Mesenchymal stem cell (in vitro differentiated cells and primary cell): ENCODE measurements around the gene ZBTB7C.

Source experiments
- DNase-seq: peaks from one replicate; pipeline ENCODE4 v3.0.0-alpha.2; 2013
- H2AFZ ChIP-seq: one replicate; pipeline ENCODE4 v1.6.1; 2013; ENCODE audit warnings: low read depth, mild to moderate bottlenecking, control low read depth, inconsistent platforms, low read length, moderate library complexity
- H2AK5ac ChIP-seq: 2 replicates; pipeline ENCODE4 v1.6.1; 2013; ENCODE audit warnings: low read length, moderate library complexity, mild to moderate bottlenecking, inconsistent platforms; ENCODE audit not compliant: severe bottlenecking
- H2BK120ac ChIP-seq: one replicate; pipeline ENCODE4 v1.6.1; 2013; ENCODE audit warnings: low read depth, mild to moderate bottlenecking, inconsistent platforms, low read length, moderate library complexity
- H2BK12ac ChIP-seq, 2 experiments: one replicate each; pipeline ENCODE4 v1.6.1; 2013; ENCODE audit warnings: inconsistent platforms in 2 of 2, low read length in 2 of 2, mild to moderate bottlenecking in 2 of 2, moderate library complexity in 2 of 2, control low read depth in 1 of 2
- H2BK15ac ChIP-seq: one replicate; pipeline ENCODE4 v1.6.1; 2013; ENCODE audit warnings: mild to moderate bottlenecking, low read depth, inconsistent platforms; ENCODE audit not compliant: poor library complexity, severe bottlenecking
- H2BK5ac ChIP-seq: 2 replicates; pipeline ENCODE4 v1.6.1; 2013; ENCODE audit warnings: low read depth, mild to moderate bottlenecking, low read length, control low read depth, inconsistent platforms; ENCODE audit not compliant: poor library complexity, severe bottlenecking
- H3K14ac ChIP-seq, 2 experiments: one replicate each; pipeline ENCODE4 v1.6.1; 2013; ENCODE audit warnings: inconsistent platforms in 2 of 2, low read length in 2 of 2, control low read depth in 1 of 2, mild to moderate bottlenecking in 1 of 2, moderate library complexity in 1 of 2
- H3K18ac ChIP-seq, 2 experiments: one replicate each; pipeline ENCODE4 v1.6.1; 2013; ENCODE audit warnings: inconsistent platforms in 2 of 2, low read length in 2 of 2, control low read depth in 1 of 2, low read depth in 1 of 2, mild to moderate bottlenecking in 1 of 2
- H3K23ac ChIP-seq, 2 experiments: one replicate each; pipeline ENCODE4 v1.6.1; 2013; ENCODE audit warnings: inconsistent platforms in 2 of 2, low read length in 2 of 2, mild to moderate bottlenecking in 2 of 2, moderate library complexity in 2 of 2, control low read depth in 1 of 2
- H3K27ac ChIP-seq: 2 replicates; pipeline ENCODE4 v1.5.1; 2013; ENCODE audit warnings: mild to moderate bottlenecking, moderate library complexity, low read length, control low read depth, inconsistent platforms; ENCODE audit not compliant: poor library complexity, severe bottlenecking
- H3K27me3 ChIP-seq, 2 experiments: 2 replicates each; pipeline versions ENCODE4 v1.6.1 to v1.7.0; 2013; ENCODE audit warnings: low read length in 2 of 2, mild to moderate bottlenecking in 2 of 2, moderate library complexity in 2 of 2, control low read depth in 1 of 2, inconsistent platforms in 1 of 2; ENCODE audit not compliant: control insufficient read depth in 1 of 2, insufficient read depth in 1 of 2
- H3K36me3 ChIP-seq, 2 experiments: 2 replicates each; pipeline versions ENCODE4 v1.6.1 to v1.7.0; 2013; ENCODE audit warnings: low read length in 2 of 2, control low read depth in 1 of 2, inconsistent platforms in 1 of 2, low read depth in 1 of 2, mild to moderate bottlenecking in 1 of 2; ENCODE audit not compliant: insufficient read depth in 2 of 2, control insufficient read depth in 1 of 2
- H3K4ac ChIP-seq, 2 experiments: one replicate each; pipeline ENCODE4 v1.6.1; 2013; ENCODE audit warnings: inconsistent platforms in 2 of 2, low read length in 2 of 2, mild to moderate bottlenecking in 2 of 2, moderate library complexity in 2 of 2, control low read depth in 1 of 2, low read depth in 1 of 2
- H3K4me1 ChIP-seq: 2 replicates; pipeline ENCODE4 v1.6.1; 2013; ENCODE audit warnings: low read depth, low read length, control low read depth; ENCODE audit not compliant: control insufficient read depth, insufficient read depth
- H3K4me2 ChIP-seq: 2 replicates; pipeline ENCODE4 v1.6.1; 2013; ENCODE audit warnings: low read length, mild to moderate bottlenecking, inconsistent platforms; ENCODE audit not compliant: poor library complexity, severe bottlenecking
- H3K4me3 ChIP-seq, 2 experiments: 2 replicates each; pipeline versions ENCODE4 v1.5.1 to v1.7.0; 2013; ENCODE audit warnings: low read length in 2 of 2, mild to moderate bottlenecking in 2 of 2, control low read depth in 1 of 2, low read depth in 1 of 2; ENCODE audit not compliant: insufficient read depth in 1 of 2
- H3K79me1 ChIP-seq: replicated peaks from 2 replicates; pipeline ENCODE4 v1.6.1; 2013; ENCODE audit warnings: mild to moderate bottlenecking, control low read depth, low read length, inconsistent platforms; ENCODE audit not compliant: poor library complexity, severe bottlenecking
- H3K9ac ChIP-seq: 2 replicates; pipeline ENCODE4 v1.7.0; 2013; ENCODE audit warnings: mild to moderate bottlenecking, low read length, moderate library complexity
- H3K9me3 ChIP-seq: 2 replicates; pipeline ENCODE4 v1.7.0; 2013; ENCODE audit warnings: mild to moderate bottlenecking, low read length; ENCODE audit not compliant: control insufficient read depth
- H4K8ac ChIP-seq: one replicate; pipeline ENCODE4 v1.6.1; 2013; ENCODE audit warnings: inconsistent platforms, mild to moderate bottlenecking, low read length, moderate library complexity
- H4K91ac ChIP-seq: one replicate; pipeline ENCODE4 v1.6.1; 2013; ENCODE audit warnings: mild to moderate bottlenecking, low read length, inconsistent platforms
- WGBS: methylation state at CpG from one replicate; pipeline ENCODE4 v1.1.7; 2013; ENCODE audit warnings: mixed read lengths; 5-methylcytosine and 5-hydroxymethylcytosine counted together

The ZBTB7C gene

DNA sequence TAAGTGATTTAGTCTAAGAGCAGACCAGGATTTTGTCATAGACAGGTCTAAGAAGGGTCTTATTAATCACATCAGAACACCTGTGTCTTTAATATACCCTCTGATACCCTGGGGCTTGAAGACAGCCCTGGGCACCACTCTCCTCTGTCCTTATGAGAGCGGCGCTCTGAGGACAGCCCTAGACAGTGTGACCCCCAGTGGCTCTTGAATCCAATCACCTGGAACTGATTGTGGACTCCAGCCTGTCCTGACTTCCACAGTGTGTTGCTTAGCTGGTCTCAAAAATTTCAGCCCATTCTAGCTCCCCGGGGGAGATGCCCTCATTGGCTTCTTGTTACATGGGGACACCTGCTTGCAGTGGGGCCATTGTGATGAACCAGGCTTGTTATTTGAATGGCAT lies 282.9 kb downstream of the ZBTB7C start:
- Histone ChIP-seq H3K4me2 (no peak overlapping the region), H3K27me3 (peaks cover 40 to 69% of the 10 kb centered on the region in 2 experiments), H2BK15ac (no peak overlapping the region), H4K91ac (no peak overlapping the region), H3K4me3 (no peak overlapping the region), H2BK5ac (no peak overlapping the region), H4K8ac (no peak overlapping the region), H3K9me3 (no peaks in the 10 kb centered on the region), H3K23ac (no peak overlapping the region), H3K14ac (no peak overlapping the region), H3K4me1 (peaks cover 2% of the 10 kb centered on the region), H3K18ac (no peak overlapping the region), H2AFZ (no peak overlapping the region), H2BK12ac (no peak overlapping the region), H3K9ac (no peak overlapping the region), H3K36me3 (no peaks in the 10 kb centered on the region), H2BK120ac (no peak overlapping the region), H3K79me1 (no peaks in the 10 kb centered on the region), H2AK5ac (no peak overlapping the region), H3K4ac (no peak overlapping the region), H3K27ac (no peak overlapping the region)
- 88% methylated on average over 3 of the region's 3 CpGs for WGBS
- no peak for DNase-seq

DNA sequence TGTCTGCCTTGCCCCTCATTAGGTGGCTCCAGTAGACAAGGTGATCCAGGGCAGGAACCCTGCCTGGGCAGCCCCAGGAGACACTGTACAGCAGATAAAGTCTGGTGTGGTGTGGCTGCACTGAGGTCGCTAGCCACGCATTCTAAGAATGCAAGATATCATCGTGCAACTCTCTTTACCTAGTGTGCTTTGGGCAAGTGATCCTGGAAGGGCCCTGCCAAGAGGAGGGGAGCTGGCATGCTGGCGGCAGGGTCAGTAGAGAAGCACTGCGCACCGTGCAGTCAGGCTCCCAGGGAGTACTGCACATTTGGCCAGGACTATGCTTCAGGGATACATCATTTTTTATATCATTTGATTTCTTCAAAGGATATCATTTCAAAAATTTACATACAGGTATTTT lies 283.5 kb downstream of the ZBTB7C start:
- H2AK5ac ChIP-seq: no peak overlapping the region
- peaks cover 40 to 69% of the 10 kb centered on the region in 2 experiments for H3K27me3 ChIP-seq
- no peak overlapping the region for H2BK5ac ChIP-seq
- H3K4me1 ChIP-seq: peaks cover 2% of the 10 kb centered on the region
- no peak overlapping the region for H3K9ac ChIP-seq
- no peak overlapping the region for H4K8ac ChIP-seq
- H3K18ac ChIP-seq: no peak overlapping the region
- H3K27ac ChIP-seq: no peak overlapping the region
- H2BK12ac ChIP-seq: no peak overlapping the region
- H4K91ac ChIP-seq: no peak overlapping the region
- no peak overlapping the region for H2AFZ ChIP-seq
- no peak overlapping the region for H2BK15ac ChIP-seq
- DNase-seq: no peak
- no peak overlapping the region for H3K4ac ChIP-seq
- no peaks in the 10 kb centered on the region for H3K9me3 ChIP-seq
- H3K14ac ChIP-seq: no peak overlapping the region
- H3K36me3 ChIP-seq: no peaks in the 10 kb centered on the region
- H3K79me1 ChIP-seq: no peaks in the 10 kb centered on the region
- WGBS: 79% methylated on average over 6 of the region's 6 CpGs
- no peak overlapping the region for H3K4me2 ChIP-seq
- no peak overlapping the region for H3K4me3 ChIP-seq
- no peak overlapping the region for H2BK120ac ChIP-seq
- H3K23ac ChIP-seq: no peak overlapping the region

DNA sequence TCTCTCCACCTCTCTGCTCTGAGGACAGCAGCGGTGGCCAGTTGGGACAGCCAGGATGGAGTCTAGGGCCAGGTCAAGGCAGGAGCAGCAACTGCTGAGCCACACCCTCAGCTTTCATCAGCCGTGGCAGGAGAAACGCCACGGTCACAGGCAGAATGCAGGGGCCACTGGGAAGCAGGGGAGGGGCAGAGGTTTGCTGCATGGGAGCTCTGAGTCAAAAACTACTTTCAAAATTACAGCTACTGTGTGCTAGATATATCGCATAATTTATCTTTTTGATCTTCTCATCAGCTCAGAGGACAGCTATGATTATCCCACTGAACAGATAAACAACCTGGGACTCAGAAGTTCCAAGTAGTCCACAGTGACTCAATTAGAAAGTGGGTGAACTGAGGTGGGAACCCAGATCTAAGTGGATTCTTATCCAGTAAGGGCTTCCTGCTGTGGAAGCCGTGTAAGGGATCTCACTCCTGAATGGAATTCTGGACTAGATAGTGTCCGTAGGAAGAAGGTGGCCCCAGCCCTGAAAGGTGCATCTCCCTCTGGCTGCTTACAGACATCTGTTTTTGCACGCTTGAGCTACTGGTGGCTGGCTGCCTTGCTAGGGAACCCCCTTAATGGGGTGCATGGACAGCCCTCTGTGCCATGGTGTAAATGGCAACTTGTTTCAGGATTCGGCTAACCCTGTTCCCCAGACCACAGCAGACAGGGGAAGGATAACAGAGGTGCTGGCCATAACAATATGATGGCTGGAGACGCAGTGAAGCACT lies 284.1 kb downstream of the ZBTB7C start:
- H2BK15ac ChIP-seq: no peak overlapping the region
- no peaks in the 10 kb centered on the region for H3K36me3 ChIP-seq
- no peak overlapping the region for H3K27ac ChIP-seq
- no peak overlapping the region for H3K4me3 ChIP-seq
- no peaks in the 10 kb centered on the region for H3K79me1 ChIP-seq
- H3K14ac ChIP-seq: no peak overlapping the region
- H3K18ac ChIP-seq: no peak overlapping the region
- no peak overlapping the region for H2BK5ac ChIP-seq
- no peak overlapping the region for H2BK120ac ChIP-seq
- no peak overlapping the region for H3K9ac ChIP-seq
- H3K9me3 ChIP-seq: no peaks in the 10 kb centered on the region
- H3K4me2 ChIP-seq: no peak overlapping the region
- H4K8ac ChIP-seq: no peak overlapping the region
- WGBS: 78% methylated on average over 7 of the region's 10 CpGs
- peaks cover 2% of the 10 kb centered on the region for H3K4me1 ChIP-seq
- no peak overlapping the region for H2AFZ ChIP-seq
- no peak for DNase-seq
- H3K27me3 ChIP-seq: peaks cover 40 to 64% of the 10 kb centered on the region in 2 experiments
- no peak overlapping the region for H2AK5ac ChIP-seq
- H3K4ac ChIP-seq: no peak overlapping the region
- H2BK12ac ChIP-seq: no peak overlapping the region
- no peak overlapping the region for H3K23ac ChIP-seq
- H4K91ac ChIP-seq: no peak overlapping the region

DNA sequence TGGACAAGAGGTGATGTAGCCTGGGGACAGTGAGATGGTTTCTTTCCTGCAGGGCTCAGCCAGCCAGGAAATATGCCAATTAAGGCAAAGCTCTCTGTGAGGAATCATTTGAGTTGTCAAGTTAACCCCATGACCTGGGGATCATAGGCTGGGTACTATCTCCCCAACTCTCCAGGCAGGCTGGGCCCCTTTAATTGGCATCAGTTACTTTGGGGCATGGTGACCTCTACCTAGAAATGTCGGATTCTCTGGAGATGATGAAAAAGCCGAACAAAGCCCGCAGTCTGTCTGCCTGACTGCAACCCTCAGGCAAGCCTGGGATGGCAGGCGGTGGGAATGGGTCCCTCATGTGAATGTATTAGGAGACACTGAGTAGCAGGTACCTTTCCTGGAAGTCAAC lies 285.2 kb downstream of the ZBTB7C start:
- Histone ChIP-seq H3K79me1 (no peaks in the 10 kb centered on the region), H4K8ac (no peak overlapping the region), H3K4me1 (peaks cover 2% of the 10 kb centered on the region), H2BK15ac (no peak overlapping the region), H3K9ac (no peak overlapping the region), H2BK120ac (no peak overlapping the region), H3K4me2 (no peak overlapping the region), H3K27ac (no peak overlapping the region), H4K91ac (no peak overlapping the region), H3K27me3 (peaks cover 40 to 53% of the 10 kb centered on the region in 2 experiments), H2BK12ac (no peak overlapping the region), H2AK5ac (no peak overlapping the region), H2AFZ (no peak overlapping the region), H3K9me3 (no peaks in the 10 kb centered on the region), H3K4me3 (no peak overlapping the region), H3K23ac (no peak overlapping the region), H3K36me3 (no peaks in the 10 kb centered on the region), H3K18ac (no peak overlapping the region), H3K4ac (no peak overlapping the region), H2BK5ac (no peak overlapping the region), H3K14ac (no peak overlapping the region)
- WGBS: 97% methylated on average over 4 of the region's 4 CpGs
- no peak for DNase-seq
